ENCODE measurements around the gene GSKIP.

Gene GSKIP

DNA sequence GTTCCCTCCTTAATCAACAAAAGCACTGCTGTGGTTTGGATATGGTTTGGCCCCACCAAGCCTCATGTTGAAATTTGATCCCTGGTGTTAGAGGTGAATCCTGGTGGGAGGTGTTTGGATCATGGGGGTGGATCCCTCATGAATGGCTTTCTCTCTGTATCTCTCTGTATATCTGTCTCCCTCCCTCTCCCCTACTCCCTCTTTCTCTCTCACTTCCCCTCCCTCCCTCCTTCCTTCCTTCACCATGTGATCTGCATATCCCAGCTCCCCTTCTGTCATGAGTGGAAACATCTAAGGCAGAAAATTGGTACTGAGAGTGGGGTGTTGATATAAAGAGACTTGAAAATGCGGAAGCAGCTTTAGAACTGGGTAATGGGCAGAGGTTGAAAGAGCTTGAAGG lies 5.2 kb downstream of the GSKIP start:
- no peak for DNase-seq
- in situ Hi-C loops (cut with HindIII; ENCODE audit: low pct_ligation_motif_present, low pct_unique_long_range_greater_than_20kb, low sequenced_read_pairs): no loop called here

DNA sequence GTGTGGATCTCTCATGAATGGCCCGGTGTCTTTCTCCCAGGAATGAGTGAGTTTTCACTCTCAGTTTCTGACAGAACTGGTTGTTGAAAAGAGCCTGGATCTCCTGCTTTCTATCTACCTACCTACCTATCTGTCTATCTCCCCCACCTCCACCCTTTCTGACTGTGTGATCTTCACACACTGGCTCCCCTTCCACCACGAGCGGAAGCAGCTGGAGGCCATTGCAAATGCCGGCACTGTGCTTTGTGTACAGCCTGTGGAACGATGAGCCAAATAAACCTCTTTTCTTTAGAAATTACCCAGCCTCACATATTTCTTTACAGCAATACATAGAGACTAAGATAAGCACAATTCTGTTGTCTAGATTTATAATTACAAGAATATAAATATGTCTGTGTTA lies 7.2 kb downstream of the GSKIP start:
- no peak for DNase-seq
- in situ Hi-C loops (cut with HindIII; ENCODE audit: low pct_ligation_motif_present, low pct_unique_long_range_greater_than_20kb, low sequenced_read_pairs): no loop called here

DNA sequence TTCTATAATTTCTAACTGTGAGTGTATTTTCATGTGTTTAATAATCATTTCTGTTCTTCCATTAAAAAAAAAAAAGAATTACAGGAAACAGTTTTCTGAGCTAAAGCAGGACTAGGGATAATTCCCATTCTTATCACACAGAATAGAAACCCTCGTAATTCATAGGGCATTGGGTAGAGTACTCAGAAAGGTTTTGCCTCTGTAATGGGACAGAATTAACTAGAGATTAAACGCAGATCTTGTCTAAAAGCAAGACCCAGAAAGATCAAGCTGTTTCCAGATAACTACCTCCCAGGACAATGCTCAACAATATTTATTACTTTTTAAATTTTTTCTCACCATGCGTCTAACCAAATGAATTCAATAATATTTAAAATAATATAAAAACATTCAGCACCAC lies 10.2 kb downstream of the GSKIP start:
- no peak for DNase-seq
- in situ Hi-C loops (cut with HindIII; ENCODE audit: low pct_ligation_motif_present, low pct_unique_long_range_greater_than_20kb, low sequenced_read_pairs): no loop called here

DNA sequence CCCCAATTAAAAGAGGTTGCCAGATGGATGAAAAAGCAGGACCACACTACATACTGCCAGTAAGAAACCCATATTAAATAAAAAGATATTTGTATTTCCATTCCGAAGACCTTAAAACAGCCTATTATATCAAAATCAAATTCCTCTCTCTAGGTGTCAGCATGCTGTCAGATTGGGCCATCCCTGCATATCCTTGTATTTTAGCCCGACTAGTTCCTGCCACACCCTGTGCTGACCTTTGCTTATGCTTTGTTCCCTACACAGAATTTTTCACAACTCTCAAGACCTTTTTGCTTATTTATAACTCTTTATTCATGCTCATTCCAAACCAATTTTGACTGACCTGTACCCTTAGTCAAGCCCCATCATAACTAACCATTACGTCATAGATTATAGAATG lies 12.8 kb downstream of the GSKIP start:
- in situ Hi-C loops (cut with HindIII; ENCODE audit: low pct_ligation_motif_present, low pct_unique_long_range_greater_than_20kb, low sequenced_read_pairs): no loop called here
- DNase-seq: no peak

DNA sequence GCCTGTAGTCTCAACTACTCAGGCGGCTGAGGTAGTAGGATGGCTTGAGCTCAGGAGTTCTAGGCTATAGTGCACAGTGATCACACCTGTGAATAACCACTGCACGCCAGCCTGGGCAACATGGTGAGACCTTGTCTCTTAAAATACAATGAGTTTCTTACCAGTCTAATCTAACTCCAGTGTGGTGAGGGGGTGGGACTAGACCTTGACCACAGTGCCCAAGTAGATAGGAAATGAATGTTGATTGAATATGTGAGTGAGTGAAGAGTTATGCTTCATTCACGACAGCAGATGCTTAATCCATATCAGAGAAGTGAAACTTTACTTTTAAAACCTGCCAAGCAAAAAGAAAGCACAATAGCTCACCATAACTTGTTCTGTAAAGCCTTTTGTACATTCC lies 17.4 kb downstream of the GSKIP start:
- in situ Hi-C loops (cut with HindIII; ENCODE audit: low pct_ligation_motif_present, low pct_unique_long_range_greater_than_20kb, low sequenced_read_pairs): no loop called here
- no peak for DNase-seq

DNA sequence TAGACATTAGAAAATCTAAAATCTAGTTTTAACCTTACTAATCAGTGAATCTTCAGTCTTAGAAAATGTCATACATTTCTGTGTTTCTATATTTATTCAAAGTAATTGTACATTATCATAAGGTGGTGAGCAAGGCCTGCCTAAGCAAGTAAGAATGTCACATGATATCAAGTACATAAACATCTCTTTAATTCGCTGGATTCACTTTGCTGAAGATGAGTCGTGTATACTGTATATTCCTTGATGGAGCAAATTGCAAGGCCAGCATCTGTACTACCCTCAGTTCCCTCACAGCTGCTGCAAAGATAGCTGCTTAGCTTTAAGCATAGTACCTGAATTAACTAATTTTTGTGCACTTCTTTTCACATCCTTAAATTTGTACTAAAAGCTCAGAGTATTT lies 20.1 kb downstream of the GSKIP start:
- no peak for DNase-seq
- in situ Hi-C loops (cut with HindIII; ENCODE audit: low pct_ligation_motif_present, low pct_unique_long_range_greater_than_20kb, low sequenced_read_pairs): no loop called here

DNA sequence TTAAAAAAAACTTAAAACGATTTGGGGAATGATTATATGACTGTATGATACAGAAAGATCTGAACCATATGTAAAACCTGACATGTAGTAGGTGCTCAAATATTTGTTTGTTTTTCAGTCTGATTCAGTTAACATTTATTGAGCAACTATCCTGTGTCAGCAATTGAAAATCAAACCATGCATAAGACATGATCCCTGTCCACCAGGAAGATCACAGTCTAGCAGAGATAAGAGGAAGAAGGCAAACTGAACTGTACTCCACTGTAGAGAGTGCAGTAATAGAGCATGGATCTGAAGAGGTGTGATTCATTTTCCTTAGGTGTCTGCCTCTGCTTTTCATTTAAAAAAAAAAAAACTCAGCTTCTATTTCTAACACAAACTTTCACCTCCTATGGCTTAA lies 20.7 kb downstream of the GSKIP start:
- DNase-seq: no peak
- in situ Hi-C loops (cut with HindIII; ENCODE audit: low pct_ligation_motif_present, low pct_unique_long_range_greater_than_20kb, low sequenced_read_pairs): no loop called here

DNA sequence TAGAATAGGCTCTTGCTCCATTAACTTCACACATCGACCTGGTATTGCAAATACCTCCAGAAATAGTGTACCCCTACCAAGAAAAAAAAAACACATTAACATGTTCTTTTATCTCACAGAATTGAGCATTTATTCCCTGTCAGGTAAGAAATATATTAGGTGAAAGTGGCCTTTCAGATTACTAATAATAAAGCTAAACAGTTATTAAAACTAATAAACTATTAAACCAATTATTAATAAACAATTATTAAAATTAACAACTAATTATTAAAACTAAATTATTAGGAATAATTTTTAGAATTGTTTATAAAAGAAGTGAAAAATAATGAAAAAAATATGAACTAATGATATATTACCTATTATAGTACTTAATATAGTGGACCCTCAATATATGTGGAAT lies 21.4 kb downstream of the GSKIP start:
- no peak for DNase-seq
- in situ Hi-C loops (cut with HindIII; ENCODE audit: low pct_ligation_motif_present, low pct_unique_long_range_greater_than_20kb, low sequenced_read_pairs): no loop called here

DNA sequence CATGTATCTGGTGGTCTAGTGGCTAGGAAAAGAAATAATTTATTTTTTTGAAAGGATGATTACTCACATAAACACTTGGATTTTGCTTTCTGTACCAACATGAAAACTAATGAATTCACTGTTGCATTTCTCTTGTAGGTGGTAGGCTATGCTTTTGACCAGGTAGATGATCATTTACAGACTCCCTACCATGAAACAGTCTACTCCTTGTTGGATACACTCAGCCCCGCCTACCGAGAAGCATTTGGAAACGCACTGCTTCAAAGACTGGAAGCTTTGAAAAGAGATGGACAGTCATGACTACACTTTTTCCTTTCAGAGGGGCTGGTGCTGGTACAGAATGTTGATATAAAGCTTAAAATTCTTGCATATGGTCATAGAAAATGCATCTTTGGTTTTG lies 22.1 kb downstream of the GSKIP start:
- in situ Hi-C loops (cut with HindIII; ENCODE audit: low pct_ligation_motif_present, low pct_unique_long_range_greater_than_20kb, low sequenced_read_pairs): no loop called here
- DNase-seq: peak; percentile 67

DNA sequence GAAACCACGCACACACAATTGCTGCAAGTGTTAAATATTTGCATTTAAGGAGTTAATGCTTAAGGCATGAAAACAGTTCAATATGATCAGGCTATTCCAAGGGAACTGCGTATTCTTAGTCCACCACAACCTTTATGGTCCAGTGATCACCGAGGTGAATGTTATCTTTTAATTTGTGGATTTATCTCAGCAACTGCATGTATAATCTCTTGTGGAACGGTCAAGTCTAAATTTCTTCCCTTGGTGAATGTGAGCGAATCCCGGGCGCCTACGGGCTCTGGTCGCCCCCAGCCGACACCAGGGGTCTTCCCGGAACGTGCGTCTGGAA lies 27.6 kb downstream of the GSKIP start:
- no peak for DNase-seq
- in situ Hi-C loops (cut with HindIII; ENCODE audit: low pct_ligation_motif_present, low pct_unique_long_range_greater_than_20kb, low sequenced_read_pairs): no loop called here

DNA sequence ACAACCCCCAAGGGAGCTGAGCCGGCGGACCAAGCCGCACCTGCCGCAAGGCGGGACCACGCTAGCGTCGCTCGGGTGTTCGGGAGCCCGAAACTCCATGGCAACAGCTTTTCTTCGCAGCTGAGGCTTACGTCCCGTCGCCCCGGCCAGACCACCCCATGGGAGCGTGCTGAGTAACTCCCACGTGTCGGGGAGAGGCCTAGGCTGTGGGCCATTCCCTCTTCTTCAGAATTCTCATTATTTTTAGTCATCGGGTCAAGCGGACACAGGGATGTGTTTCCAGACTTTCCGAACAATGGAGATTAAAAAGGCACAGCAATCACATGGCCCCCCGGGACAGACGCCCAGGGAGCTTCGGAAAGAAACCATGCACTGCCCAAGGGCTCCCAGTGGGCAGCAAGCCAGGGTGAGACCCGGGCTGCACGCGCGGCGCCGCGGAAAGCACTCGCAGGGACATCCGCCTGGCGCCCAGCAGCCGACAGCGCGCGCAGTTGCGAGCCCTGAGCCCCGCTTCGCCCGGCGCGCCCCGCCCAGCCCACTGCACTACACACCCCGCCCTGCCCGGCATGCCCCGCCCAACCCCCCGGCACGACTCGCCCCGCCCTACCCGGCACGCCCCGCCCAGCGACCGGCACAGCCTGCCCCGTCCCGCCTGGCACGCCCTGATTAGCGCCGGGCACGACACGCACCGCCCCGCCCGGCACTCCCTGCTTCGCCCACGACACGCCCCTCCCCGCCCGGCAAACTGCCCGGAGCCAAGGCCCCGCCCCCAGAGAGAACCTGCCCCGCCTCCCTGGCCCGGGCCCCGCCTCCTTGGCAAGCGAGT lies 28.2 kb downstream of the GSKIP start:
- in situ Hi-C loops (cut with HindIII; ENCODE audit: low pct_ligation_motif_present, low pct_unique_long_range_greater_than_20kb, low sequenced_read_pairs): no loop called here
- DNase-seq: peak; percentile 87

DNA sequence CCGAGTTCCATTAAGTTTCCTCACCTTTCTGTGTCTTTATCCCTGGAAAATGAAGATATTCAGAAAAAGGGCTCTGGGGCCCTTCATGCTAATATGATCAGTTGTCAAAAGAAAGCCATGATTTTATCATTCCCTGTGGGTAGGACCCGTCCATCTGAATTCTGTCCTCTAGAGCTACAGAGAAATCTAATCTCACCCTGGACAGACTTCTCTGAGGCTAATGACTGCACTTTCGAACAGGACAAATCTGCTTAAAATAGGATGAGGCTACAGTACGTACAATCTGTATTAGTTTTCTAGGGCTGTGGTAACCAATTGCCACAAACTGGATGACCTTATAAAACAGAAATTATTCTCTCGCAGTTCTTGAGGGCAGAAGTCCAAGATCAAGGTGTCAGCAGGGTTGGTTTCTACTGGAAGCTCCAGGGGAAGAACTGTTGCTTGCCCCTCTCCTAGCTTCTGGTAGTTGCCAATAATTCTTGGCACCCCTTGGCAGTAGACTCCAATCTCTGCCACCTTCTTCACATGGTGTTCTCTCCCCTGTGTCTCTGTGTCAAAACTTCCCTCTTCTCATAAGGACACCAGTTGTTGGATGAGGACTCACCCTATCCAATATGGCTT lies 29.9 kb downstream of the GSKIP start:
- no peak for DNase-seq
- in situ Hi-C loops (cut with HindIII; ENCODE audit: low pct_ligation_motif_present, low pct_unique_long_range_greater_than_20kb, low sequenced_read_pairs): no loop called here

DNA sequence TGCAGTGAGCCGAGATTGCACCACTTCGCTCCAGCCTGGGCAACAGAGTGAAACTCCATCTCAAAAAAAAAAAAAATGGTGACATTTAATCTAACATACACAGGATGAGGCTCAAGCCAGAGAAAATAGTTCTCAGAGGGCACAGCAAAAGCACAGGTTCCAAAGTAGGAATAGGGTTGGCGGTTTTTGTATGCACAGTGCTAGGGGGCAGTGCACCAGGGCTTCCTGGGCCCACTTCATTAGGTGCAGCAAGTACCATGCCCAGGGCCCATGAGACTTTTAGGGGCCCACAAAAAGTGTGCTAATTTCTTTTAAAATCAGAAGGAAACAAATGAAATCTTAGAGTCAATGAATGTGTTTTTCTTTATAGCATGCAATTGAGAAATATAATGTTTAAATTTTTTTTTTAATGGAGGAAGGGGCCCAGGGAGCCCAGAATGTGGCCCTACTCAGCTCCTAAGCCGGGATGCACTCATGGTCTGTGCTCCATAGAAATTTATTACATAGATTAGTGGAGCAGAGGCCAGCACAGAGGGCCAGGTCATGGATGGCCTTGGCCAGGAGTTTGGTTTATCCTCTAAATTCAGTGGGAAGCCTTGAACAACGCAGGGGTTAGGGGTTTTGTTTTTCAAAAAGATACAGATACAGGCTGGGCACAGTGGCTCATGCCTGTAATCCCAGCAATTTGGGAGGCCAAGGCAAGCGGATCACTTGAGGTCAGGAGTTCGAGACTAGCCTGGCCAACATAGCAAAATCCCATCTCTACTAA lies 30.9 kb downstream of the GSKIP start:
- in situ Hi-C loops (cut with HindIII; ENCODE audit: low pct_ligation_motif_present, low pct_unique_long_range_greater_than_20kb, low sequenced_read_pairs): no loop called here
- DNase-seq: no peak

DNA sequence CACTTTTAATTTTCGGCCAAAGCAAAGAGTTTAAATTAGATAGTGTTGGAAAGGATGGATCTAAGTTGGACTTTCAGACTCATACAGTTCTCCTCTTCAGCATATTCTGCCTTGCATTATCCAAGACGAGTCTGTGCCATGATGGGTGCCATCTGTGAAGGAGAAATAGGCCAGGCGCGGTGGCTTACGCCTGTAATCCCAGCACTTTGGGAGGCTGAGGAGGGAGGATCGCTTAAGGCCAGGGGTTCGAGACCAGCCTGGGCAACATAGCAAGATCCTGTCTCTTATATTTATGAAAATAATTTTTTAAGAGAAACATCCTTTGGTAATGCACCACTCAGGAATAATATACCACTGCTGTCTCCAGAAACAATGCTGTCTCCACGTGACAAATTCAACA lies 35.1 kb downstream of the GSKIP start:
- no peak for DNase-seq
- in situ Hi-C loops (cut with HindIII; ENCODE audit: low pct_ligation_motif_present, low pct_unique_long_range_greater_than_20kb, low sequenced_read_pairs): no loop called here

DNA sequence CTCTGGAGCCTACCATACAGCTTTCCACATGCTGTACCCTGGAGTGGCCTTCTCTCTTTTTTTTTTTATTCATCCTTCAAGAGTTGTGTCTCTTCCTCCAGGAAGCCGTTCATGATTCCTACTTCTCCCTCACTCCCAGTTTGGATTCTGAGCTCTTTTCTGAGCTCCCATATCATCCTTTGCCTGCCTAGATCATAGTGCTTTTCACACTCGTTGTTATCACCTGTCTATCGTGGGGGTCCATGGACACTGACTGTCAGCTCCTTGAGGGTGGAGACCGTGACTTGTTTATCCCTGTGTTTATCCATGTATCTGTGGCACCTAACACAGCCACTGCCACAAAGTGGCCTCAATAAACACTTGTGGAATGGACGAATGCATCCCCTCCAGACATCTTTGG lies 35.6 kb downstream of the GSKIP start:
- DNase-seq: no peak
- in situ Hi-C loops (cut with HindIII; ENCODE audit: low pct_ligation_motif_present, low pct_unique_long_range_greater_than_20kb, low sequenced_read_pairs): no loop called here

DNA sequence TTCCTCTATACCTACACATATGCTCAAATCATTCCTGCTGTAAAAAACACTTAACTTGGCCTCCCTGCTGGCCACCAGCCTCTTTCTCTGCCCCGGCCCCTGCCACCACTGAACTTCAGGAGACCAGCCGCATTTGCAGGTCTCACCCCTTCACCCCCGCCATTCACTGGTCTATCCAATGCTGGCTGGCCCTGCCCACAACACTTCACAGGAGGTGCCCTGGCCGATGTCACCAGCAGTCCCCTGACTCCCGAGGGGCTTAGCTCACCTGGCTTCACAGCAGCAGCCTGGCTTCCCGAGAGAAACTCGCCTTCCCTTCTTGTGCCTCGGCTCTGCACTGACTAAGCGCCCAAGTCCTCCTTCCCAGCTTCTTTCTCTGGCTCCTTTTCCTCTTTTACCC lies 36.1 kb downstream of the GSKIP start:
- DNase-seq: no peak
- in situ Hi-C loops (cut with HindIII; ENCODE audit: low pct_ligation_motif_present, low pct_unique_long_range_greater_than_20kb, low sequenced_read_pairs): no loop called here

DNA sequence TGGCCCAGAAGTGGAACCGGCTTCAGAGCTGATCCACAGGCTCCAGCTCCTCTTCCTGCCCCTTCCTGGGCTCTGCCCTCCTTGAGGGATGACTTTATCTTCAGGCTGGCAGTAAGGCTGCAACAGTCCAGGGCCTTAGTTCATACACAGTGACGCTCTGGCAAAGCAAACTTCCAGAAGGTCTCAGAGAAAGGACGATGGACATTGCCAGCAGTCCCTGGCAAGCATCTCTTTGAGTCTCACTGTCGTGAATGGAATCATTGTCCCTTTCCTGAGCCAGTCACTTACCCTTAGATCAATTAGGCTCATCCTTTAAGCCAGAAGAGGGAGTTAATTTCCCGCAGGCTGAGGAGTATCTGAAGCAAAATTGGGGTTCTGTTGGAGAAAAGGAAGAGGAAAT lies 37.2 kb downstream of the GSKIP start:
- in situ Hi-C loops (cut with HindIII; ENCODE audit: low pct_ligation_motif_present, low pct_unique_long_range_greater_than_20kb, low sequenced_read_pairs): loop anchor here (25.0 kb wide), 1 partner anchor 88 kb away; no protein-coding TSS in a partner anchor
- DNase-seq: no peak

DNA sequence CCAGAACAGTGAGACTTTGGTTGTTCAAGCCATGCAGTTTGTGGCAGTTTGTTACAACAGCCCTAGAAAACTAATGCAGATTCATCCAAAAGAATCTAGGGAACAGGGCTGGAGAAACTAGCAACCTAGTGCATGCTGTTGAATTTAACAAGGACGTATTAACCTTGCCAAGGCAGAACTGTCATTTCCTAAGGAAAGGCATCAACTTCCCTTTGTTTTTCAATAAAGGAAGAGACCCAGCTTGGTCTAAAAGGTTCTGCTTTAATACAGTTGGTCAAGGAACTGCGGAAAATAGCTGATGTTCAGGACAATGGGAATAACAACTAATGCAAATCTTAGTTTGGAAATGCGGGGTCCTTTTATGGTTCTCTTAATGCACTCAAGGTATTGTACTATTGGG lies 40.1 kb downstream of the GSKIP start:
- in situ Hi-C loops (cut with HindIII; ENCODE audit: low pct_ligation_motif_present, low pct_unique_long_range_greater_than_20kb, low sequenced_read_pairs): loop anchor here (25.0 kb wide), 1 partner anchor 91 kb away; no protein-coding TSS in a partner anchor
- DNase-seq: no peak

DNA sequence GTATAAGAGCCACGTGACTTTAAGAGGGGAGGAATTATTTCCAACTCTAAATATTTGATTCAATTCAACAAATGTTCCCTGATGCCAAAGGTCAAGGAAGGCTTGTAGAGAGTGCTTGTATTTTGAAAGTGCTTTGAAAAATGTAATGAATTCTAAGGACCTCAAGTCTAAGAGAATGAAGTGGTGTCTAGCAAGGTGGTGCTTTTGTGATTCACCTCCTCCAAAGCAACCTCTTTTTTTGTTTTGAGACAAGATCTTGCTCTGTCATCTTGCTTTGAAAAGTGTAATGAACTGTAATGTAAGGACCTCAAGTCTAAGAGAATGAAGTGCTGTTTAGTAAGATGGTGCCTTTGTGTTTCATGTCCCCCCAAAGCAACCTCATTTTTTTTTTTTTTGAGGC lies 42.4 kb downstream of the GSKIP start:
- in situ Hi-C loops (cut with HindIII; ENCODE audit: low pct_ligation_motif_present, low pct_unique_long_range_greater_than_20kb, low sequenced_read_pairs): loop anchor here (25.0 kb wide), 1 partner anchor 93 kb away; no protein-coding TSS in a partner anchor
- no peak for DNase-seq
